ENCODE data around the gene TFEC.
"Not testable (repeated sequence)": the region's sequence is repeated elsewhere in the genome, so short reads cannot be mapped to it uniquely, and the experiment has no call there.

TFEC gene

GRCh38 chr7:116030651-116031276 lies at the start of gene TFEC:
Gene TFEC (minus strand): TSS chr7:116030763. CDS start chr7:115984441, 46,322 bp downstream.
- no peak for DNase-seq

GRCh38 chr7:116075351-116076145 lies 45.0 kb upstream of the TFEC start:
- no peak for DNase-seq

GRCh38 chr7:116071629-116072028 lies 41.1 kb upstream of the TFEC start:
- DNase-seq = no peak

GRCh38 chr7:116064179-116064578 lies 33.6 kb upstream of the TFEC start:
- DNase-seq = no peak

- DNase-seq = no peak
Observed at GRCh38 chr7:116062666-116063065, 32.1 kb upstream of the TFEC start.

- DNase-seq = no peak
Observed at GRCh38 chr7:116052006-116052405, 21.4 kb upstream of the TFEC start.

GRCh38 chr7:116047261-116047660 lies 16.7 kb upstream of the TFEC start:
- not testable (repeated sequence) for DNase-seq

GRCh38 chr7:116045532-116045931 lies 15.0 kb upstream of the TFEC start:
- no peak for DNase-seq

- no peak for DNase-seq
Observed at GRCh38 chr7:116041615-116042014, 11.1 kb upstream of the TFEC start.

GRCh38 chr7:116037401-116037800 lies 6.8 kb upstream of the TFEC start:
- no peak for DNase-seq

- DNase-seq = no peak
Observed at GRCh38 chr7:116034411-116034810, 3.8 kb upstream of the TFEC start.

- DNase-seq = no peak
Observed at GRCh38 chr7:116032886-116033285, 2.3 kb upstream of the TFEC start.

GRCh38 chr7:116028787-116029186 lies 1.8 kb downstream of the TFEC start:
- DNase-seq = no peak

GRCh38 chr7:116027786-116028185 lies 2.8 kb downstream of the TFEC start:
- no peak for DNase-seq

- DNase-seq = no peak
Observed at GRCh38 chr7:116024826-116025809, 5.4 kb downstream of the TFEC start.

GRCh38 chr7:116021237-116021636 lies 9.3 kb downstream of the TFEC start:
- no peak for DNase-seq

GRCh38 chr7:116018731-116019130 lies 11.8 kb downstream of the TFEC start:
- DNase-seq = no peak

- DNase-seq = no peak
Observed at GRCh38 chr7:116013675-116014074, 16.9 kb downstream of the TFEC start.

GRCh38 chr7:116011584-116011983 lies 19.0 kb downstream of the TFEC start:
- no peak for DNase-seq

- DNase-seq = not testable (repeated sequence)
Observed at GRCh38 chr7:116004762-116005161, 25.8 kb downstream of the TFEC start.

- no peak for DNase-seq
Observed at GRCh38 chr7:115997221-115997620, 33.3 kb downstream of the TFEC start.

GRCh38 chr7:115995701-115996100 lies 34.9 kb downstream of the TFEC start:
- DNase-seq = no peak

Data from amygdala (tissue), 56 donors.